ENCODE results near the gene PNMA8A. TPM values are rescaled to one million over a fixed set of nuclear protein-coding genes. Genes with fewer than 3 reads are reported as not detected.
"Not testable (repeated sequence)": the region's sequence is repeated elsewhere in the genome, so short reads cannot be mapped to it uniquely, and the experiment has no call there.

The PNMA8A gene, protein sequence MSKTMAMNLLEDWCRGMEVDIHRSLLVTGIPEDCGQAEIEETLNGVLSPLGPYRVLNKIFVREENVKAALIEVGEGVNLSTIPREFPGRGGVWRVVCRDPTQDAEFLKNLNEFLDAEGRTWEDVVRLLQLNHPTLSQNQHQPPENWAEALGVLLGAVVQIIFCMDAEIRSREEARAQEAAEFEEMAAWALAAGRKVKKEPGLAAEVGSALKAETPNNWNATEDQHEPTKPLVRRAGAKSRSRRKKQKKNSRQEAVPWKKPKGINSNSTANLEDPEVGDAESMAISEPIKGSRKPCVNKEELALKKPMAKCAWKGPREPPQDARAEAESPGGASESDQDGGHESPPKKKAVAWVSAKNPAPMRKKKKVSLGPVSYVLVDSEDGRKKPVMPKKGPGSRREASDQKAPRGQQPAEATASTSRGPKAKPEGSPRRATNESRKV
- total RNA-seq: 11.1 TPM
- long read RNA-seq, partial matches to known transcripts: 3 of 11 reads
- long read RNA-seq, other reads (novel, unspliced or antisense): 6 of 11 reads

DNA sequence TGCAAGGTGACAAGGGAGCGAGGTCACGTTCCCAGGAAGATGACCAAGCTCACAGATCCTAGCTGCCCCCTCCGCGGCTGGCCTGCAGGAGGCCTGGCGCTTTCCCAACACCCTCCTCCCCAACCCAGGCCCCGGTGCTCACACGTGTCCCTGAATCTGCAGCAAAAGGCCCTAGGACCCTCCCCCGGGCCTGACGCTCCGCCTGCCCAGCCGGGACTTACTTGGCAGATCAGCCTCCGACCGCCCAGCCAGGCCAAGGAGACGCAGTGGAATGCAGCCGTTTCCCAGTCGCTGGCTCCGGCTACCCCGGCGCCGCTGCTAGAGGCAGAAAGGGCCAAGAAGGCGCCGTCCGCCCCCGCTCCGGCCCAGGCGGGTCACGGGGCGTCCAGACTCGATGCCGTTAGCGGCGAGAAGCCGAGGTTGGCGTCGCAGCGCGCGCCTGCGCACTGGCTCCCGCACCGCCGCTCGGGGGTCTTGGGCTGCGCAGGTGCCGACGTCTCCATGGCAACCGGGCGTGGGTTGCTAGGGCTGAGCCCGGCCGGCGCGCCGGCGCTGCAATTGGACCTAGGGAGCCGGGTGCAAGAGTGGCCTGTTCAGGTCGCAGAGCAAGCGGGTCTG lies at the start of gene PNMA8A:
PNMA8A (minus strand) TSS at position 448 of the 618 bp plus-strand sequence. CDS start 528 bp downstream, outside the sequence.
- DNase-seq (ENCODE audit: low spot score): peak; percentile 78
- intact Hi-C loops (cut with DNase I): loop anchor here (2.0 kb wide), 1 partner anchor 54 kb away; no protein-coding TSS in a partner anchor

- intact Hi-C loops (cut with DNase I): no loop called here
- DNase-seq (ENCODE audit: low spot score): no peak
Observed at GRCh38 chr19:46520616-46521015, 49.3 kb upstream of the PNMA8A start.

GRCh38 chr19:46517471-46517870 lies 46.1 kb upstream of the PNMA8A start:
- intact Hi-C loops (cut with DNase I): no loop called here
- DNase-seq (ENCODE audit: low spot score): no peak

DNA sequence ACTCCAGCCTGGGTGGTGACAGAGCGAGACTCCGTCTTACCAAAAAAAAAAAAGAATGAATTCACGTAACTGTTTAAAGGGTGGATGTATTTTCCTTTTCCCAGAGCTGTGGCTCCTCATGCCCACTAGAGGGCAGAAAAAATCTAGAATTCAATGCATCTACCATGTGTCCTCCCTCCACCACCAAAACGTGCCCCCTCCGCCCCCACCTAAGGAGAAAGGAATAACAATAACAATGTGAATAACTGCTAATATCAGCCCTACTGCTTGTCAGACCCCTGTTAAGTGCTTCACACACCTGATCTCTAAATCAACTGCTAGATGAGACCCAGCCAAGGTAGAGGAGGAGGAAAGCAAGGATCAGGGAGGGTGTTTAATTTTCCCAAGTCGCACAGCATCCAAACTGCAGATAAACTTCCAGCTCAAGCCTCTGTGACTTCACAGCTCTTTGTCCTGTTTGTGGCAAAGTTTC lies 44.6 kb upstream of the PNMA8A start:
- DNase-seq (ENCODE audit: low spot score): no peak
- intact Hi-C loops (cut with DNase I): loop anchor here (2.0 kb wide), 1 partner anchor 237 kb away; no protein-coding TSS in a partner anchor

- no peak for DNase-seq (ENCODE audit: low spot score)
- intact Hi-C loops (cut with DNase I): loop anchor here (2.0 kb wide), 1 partner anchor 236 kb away; no protein-coding TSS in a partner anchor
Observed at GRCh38 chr19:46515290-46515609, 43.9 kb upstream of the PNMA8A start.

- intact Hi-C loops (cut with DNase I): loop anchor here (2.0 kb wide), 1 partner anchor 236 kb away; no protein-coding TSS in a partner anchor
- DNase-seq (ENCODE audit: low spot score): no peak
Observed at GRCh38 chr19:46514589-46515289, 43.4 kb upstream of the PNMA8A start.

- peak; percentile 89 for DNase-seq (ENCODE audit: low spot score)
- intact Hi-C loops (cut with DNase I): loop anchor here (1.0 to 2.0 kb wide), 4 partner anchors 24 to 235 kb away; no protein-coding TSS in a partner anchor
Observed at GRCh38 chr19:46513461-46514236, 42.3 kb upstream of the PNMA8A start.

GRCh38 chr19:46511237-46511636 lies 39.9 kb upstream of the PNMA8A start:
- intact Hi-C loops (cut with DNase I): no loop called here
- DNase-seq (ENCODE audit: low spot score): no peak

DNA sequence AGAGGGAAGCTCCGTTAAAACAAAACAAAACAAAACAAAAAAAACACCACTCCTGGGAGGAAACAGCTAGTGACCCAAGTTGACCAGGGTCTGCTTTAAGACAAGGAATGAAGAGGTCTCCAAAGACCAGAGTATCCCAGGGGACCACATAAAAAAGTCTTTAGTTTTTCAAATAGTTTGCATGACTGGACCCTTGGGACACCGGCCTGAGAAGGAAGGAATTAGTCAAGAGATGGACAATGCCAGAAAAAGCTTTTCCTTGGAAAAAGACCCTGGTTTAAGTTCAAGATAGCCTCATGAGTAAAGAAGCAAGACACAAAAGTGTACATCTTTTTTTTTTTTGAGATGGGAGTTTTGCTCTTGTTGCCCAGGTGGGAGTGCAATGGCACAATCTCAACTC lies 36.8 kb upstream of the PNMA8A start:
- DNase-seq (ENCODE audit: low spot score): no peak
- intact Hi-C loops (cut with DNase I): no loop called here

GRCh38 chr19:46503848-46504453 lies 32.6 kb upstream of the PNMA8A start:
- no peak for DNase-seq (ENCODE audit: low spot score)
- intact Hi-C loops (cut with DNase I): no loop called here

- intact Hi-C loops (cut with DNase I): no loop called here
- DNase-seq (ENCODE audit: low spot score): no peak
Observed at GRCh38 chr19:46502891-46503290, 31.5 kb upstream of the PNMA8A start.

DNA sequence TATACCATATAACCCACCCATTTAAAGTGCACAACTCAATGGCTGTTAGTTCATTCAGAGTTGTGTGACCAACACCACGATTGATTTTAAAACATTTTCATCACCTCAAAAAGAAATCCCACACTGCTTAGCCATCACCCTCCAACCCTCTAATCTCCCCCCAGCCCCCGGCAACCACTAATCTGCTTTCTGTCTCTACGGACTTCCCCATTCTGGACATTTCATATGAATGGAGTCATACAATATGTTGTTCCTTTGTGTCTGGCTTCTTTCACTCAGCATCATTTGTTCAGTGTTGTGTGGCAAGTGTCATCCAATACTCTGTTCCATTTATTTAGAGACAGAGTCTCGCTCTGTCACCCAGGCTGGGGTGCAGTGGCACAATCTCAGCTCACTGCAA lies 28.3 kb upstream of the PNMA8A start:
- intact Hi-C loops (cut with DNase I): no loop called here
- DNase-seq (ENCODE audit: low spot score): no peak

DNA sequence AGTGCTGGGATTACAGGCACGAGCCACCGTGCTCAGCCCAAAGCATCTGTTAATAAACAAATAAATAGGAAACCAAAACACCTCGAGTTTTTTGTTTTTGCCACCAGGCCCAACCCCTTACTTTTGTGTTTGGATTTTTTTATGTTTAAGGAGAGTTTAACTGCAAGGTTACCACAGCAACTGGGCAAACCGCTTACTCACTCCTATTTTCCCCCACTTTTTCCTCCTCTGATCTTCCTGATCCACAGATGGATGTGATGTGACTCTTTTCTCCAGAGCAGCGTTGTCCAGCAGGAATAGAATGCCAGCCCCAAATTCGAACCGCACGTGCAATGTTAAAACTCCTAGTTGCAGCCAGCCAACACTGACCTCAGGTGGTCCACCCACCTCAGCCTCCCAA lies 26.4 kb upstream of the PNMA8A start:
- DNase-seq (ENCODE audit: low spot score): no peak
- intact Hi-C loops (cut with DNase I): no loop called here

- intact Hi-C loops (cut with DNase I); DNase-seq (ENCODE audit: low spot score): not testable (repeated sequence)
Observed at GRCh38 chr19:46496886-46497285, 25.5 kb upstream of the PNMA8A start.

- intact Hi-C loops (cut with DNase I): no loop called here
- DNase-seq (ENCODE audit: low spot score): no peak
Observed at GRCh38 chr19:46496304-46496703, 24.9 kb upstream of the PNMA8A start.

DNA sequence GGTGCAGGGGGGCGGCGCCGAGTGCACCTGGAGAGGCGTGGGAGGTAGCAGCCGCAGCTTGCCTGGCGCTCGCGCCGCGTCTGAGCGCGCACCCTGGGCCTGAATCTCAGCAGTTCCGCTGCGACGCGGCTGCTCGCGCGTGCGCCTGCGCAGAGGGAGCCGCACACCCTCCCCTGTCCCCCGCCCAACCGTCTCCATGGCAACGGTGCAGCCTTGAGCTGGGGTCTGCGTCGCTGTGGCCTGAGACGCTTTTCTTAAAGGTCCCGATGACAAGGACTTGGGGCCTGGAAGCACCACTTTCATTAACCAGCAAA lies 24.4 kb upstream of the PNMA8A start, which contains the start of gene PNMA8B:
PNMA8B (minus strand) TSS at position 82 of the 314 bp plus-strand sequence. CDS start 402 bp downstream, outside the sequence.
- no peak for DNase-seq (ENCODE audit: low spot score)
- intact Hi-C loops (cut with DNase I): no loop called here

DNA sequence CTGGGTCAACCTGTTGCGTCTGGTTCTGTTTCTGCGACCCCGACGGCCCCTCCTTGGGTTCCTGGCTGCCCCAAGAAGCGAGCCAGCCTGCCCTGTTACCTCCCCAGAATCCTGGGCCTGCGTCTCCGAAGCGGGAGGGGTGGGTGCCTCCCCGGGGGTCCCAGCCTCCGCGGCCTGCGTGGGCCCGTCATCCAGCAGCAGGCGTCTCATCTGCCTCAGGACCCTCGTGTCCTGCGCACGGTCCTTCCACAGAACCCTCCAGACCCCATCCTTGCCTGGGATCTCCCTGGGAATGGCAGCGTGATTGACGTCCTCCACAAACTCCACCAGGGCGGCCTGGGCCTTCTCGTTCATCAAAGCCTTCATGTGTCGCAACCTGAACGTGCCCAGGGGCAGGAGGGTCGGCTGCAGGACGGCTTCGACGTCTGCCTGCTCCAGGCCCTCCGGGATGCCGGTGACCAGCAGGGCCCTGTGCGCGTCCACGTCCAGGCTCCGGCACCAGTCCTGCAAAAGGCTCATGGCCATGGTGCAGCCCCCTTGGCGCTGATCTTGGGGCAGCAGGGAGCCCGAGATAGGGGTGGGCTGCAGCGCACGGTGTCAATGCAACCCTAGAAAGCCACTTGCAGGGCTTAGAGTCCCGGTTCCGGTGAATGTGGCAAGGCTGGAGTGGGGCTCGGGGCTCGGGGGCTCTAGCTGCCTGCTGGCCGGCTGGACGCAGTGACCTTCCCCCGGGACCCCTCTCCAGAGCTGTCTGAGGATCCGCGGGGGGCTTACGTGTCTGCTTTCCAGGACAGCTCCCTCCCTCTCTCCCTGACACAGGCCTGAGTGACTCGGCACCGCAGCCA lies 23.8 kb upstream of the PNMA8A start:
- intact Hi-C loops (cut with DNase I): no loop called here
- DNase-seq (ENCODE audit: low spot score): no peak

All from cardiac septum (tissue), 1 donor.